ENCODE data around the gene C16orf86.

C16orf86 gene

GRCh38 chr16:67668495-67669157 lies 2.0 kb downstream of the C16orf86 start:
- TF ChIP-seq, protein P1, sequence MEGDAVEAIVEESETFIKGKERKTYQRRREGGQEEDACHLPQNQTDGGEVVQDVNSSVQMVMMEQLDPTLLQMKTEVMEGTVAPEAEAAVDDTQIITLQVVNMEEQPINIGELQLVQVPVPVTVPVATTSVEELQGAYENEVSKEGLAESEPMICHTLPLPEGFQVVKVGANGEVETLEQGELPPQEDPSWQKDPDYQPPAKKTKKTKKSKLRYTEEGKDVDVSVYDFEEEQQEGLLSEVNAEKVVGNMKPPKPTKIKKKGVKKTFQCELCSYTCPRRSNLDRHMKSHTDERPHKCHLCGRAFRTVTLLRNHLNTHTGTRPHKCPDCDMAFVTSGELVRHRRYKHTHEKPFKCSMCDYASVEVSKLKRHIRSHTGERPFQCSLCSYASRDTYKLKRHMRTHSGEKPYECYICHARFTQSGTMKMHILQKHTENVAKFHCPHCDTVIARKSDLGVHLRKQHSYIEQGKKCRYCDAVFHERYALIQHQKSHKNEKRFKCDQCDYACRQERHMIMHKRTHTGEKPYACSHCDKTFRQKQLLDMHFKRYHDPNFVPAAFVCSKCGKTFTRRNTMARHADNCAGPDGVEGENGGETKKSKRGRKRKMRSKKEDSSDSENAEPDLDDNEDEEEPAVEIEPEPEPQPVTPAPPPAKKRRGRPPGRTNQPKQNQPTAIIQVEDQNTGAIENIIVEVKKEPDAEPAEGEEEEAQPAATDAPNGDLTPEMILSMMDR (IDR thresholded peaks at IDR 0.05; ENCODE audit: borderline replicate concordance, insufficient read depth, low read depth, low read length) = peak; percentile 43
- no peak overlapping the region for H3K4me3 ChIP-seq (ENCODE audit: low read depth, low read length)

DNA sequence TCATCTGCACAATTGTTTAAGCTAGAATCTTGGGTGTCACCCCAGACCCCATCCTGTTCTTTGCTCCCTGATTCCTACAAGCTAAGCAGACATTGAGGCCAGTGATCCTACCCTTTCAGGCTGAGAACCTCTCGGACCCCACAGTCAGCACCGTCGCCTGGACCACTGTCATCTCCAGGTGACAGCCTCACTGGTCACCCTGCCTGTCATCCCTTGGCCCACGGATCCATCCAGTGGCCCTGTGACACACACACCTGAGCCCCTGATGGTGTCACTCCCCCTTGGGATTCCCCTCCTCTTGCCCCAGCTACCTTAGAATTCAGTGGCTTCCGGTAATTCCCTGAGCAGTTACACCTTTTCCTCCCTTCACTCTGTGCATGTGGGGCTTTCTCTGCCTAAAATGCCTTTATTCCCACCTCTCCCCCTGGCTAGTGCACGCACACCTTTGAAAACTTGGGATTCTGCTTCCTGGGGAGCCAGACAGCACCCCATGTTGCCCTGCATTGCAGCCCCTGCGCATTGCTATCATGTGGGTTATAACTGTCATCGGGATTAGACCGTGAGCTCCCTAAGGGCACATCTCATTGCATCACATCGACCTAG lies 3.0 kb downstream of the C16orf86 start:
- no peak overlapping the region for H3K4me3 ChIP-seq (ENCODE audit: low read depth, low read length)
- TF ChIP-seq, protein P1 (IDR thresholded peaks at IDR 0.05; ENCODE audit: borderline replicate concordance, insufficient read depth, low read depth, low read length) = no peak

DNA sequence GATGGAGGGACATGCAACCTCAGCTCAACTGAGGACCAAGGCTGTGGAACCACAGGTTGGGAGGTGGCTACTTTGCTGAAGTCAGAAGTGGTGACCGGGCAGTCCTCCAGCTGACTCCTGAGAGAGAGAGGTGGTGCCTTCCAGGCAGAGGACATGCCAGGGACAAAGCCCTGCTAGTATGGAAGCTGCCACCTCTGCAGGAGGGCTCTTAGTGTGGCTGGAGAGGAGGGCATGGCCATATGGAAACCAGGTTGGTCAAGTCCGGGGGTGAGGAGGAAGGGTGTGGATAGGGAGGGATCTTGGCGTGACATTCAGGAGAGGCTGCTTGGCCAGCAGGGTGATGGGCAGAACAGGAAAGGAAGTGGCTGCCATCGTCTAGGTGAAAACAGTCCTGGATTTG lies 5.7 kb downstream of the C16orf86 start:
- H3K4me3 ChIP-seq (ENCODE audit: low read depth, low read length) = no peak overlapping the region
- TF ChIP-seq, protein P1 (IDR thresholded peaks at IDR 0.05; ENCODE audit: borderline replicate concordance, insufficient read depth, low read depth, low read length) = no peak

- no peak overlapping the region for H3K4me3 ChIP-seq (ENCODE audit: low read depth, low read length)
- TF ChIP-seq, protein P1 (IDR thresholded peaks at IDR 0.05; ENCODE audit: borderline replicate concordance, insufficient read depth, low read depth, low read length) = peak; percentile 90
Observed at GRCh38 chr16:67672739-67673662, 6.4 kb downstream of the C16orf86 start.

GRCh38 chr16:67673712-67674580 lies 7.3 kb downstream of the C16orf86 start:
- H3K4me3 ChIP-seq (ENCODE audit: low read depth, low read length) = no peak overlapping the region
- TF ChIP-seq, protein P1 (IDR thresholded peaks at IDR 0.05; ENCODE audit: borderline replicate concordance, insufficient read depth, low read depth, low read length) = no peak

DNA sequence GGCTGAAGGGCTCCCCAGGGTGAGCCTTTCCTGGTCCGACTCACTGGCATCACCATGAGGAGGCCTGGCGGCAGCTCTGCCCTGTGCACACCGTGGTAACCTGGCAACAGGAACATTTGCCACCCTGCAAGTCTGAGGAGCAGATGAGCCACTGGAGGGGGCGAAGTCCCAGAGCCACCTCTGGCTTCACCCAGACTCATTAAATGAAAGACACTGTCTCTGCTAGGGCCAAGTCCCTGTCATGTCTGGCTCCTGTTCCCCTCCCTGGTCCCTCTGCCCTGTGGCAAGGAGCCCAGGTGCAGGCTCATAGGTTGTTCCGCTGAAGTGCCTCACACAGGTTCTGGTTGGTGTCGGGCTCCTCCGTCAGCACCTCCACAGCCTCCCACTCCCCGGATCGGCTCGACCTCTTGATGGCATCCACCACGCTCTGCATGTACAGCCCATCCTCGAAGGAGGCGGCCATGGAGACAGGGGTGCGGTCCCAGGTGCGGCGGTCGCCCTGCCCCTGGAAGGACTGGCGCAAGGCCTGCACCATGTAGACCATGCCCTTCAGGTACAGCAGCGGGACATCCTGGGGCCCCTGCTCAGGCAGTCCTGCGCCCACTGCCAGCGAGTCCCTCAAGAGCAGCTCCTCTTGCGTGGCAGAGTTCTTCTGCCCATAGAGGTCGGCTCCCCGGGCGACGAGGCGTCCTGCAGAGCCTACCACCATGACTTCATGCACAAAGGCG lies 8.4 kb downstream of the C16orf86 start:
- TF ChIP-seq, protein P1 (IDR thresholded peaks at IDR 0.05; ENCODE audit: borderline replicate concordance, insufficient read depth, low read depth, low read length) = no peak
- H3K4me3 ChIP-seq (ENCODE audit: low read depth, low read length) = no peak overlapping the region
